ENCODE data around the gene ZRANB3.

- no peak for TF ChIP-seq EZH2 (IDR thresholded peaks at IDR 0.05; ENCODE audit: low read depth, unreplicated experiment)
- no peak for TF ChIP-seq CTCF (conservative IDR thresholded peaks at IDR 0.05; ENCODE audit: low read depth in 2 of 2)
- TF ChIP-seq REST (IDR thresholded peaks at IDR 0.05; ENCODE audit: unreplicated experiment): no peak
- no peak for TF ChIP-seq POLR2AphosphoS5 (IDR thresholded peaks at IDR 0.05; ENCODE audit: low read depth)
- no peak for TF ChIP-seq JUNB (IDR thresholded peaks at IDR 0.05; ENCODE audit: unreplicated experiment)
These were observed 32.8 kb upstream of the ZRANB3 start for GRCh38 chr2:135563793-135564192.

Data from GM23338 (cell line).